Skeletal muscle cell (primary cell): Measurements from ENCODE around the gene ARAP3.
"Not testable (repeated sequence)": the region's sequence is repeated elsewhere in the genome, so short reads cannot be mapped to it uniquely, and the experiment has no call there.

ENCODE experiments used
- DNase-seq: peaks from one replicate; pipeline ENCODE4 v3.0.0-alpha.2; 2010; ENCODE audit warnings: low read depth
- H3K4me3 ChIP-seq: 2 replicates; pipeline ENCODE4 v1.5.1; 2011; ENCODE audit warnings: low read depth, mild to moderate bottlenecking, control low read depth, low read length, moderate library complexity

Gene ARAP3

DNA sequence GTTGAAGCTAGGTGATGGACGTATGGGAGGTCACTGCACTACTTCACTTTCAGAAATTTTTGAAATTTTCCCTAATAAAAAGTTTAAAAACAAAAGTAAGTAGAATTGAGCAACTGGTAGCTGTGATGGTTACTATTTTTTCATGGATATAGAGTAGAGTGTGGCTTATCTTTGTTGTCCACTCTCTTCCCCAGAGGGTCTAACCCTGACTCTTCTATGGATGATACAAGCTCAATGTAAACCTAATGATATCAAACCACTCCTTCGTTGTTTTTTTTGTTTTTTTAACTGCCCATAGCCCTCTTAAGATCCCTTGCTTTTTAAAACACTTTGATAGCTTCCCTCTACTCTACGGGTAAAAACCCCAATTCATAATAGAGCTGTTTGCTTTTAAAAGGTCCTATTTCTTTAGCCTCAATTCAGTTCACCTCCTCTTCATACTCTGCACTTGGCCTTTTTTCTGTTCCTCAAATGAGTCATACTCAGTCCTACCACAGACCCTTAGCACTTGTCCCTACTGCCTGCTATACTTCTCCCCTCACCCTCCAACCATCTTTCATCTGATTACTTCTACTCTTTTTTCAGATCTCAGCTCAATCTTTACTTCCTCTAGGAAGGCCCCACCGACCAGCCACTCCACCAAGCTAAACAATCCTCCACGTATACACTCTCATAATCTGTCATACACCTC, 48.0 kb downstream of the ARAP3 start:
- H3K4me3 ChIP-seq, result no peak overlapping the region
- no peak for DNase-seq

GRCh38 chr5:141632650-141633049, 49.4 kb downstream of the ARAP3 start:
- H3K4me3 ChIP-seq, result no peak overlapping the region
- DNase-seq, result no peak

GRCh38 chr5:141630570-141631140, 51.4 kb downstream of the ARAP3 start:
- DNase-seq, result no peak
- no peak overlapping the region for H3K4me3 ChIP-seq

DNA sequence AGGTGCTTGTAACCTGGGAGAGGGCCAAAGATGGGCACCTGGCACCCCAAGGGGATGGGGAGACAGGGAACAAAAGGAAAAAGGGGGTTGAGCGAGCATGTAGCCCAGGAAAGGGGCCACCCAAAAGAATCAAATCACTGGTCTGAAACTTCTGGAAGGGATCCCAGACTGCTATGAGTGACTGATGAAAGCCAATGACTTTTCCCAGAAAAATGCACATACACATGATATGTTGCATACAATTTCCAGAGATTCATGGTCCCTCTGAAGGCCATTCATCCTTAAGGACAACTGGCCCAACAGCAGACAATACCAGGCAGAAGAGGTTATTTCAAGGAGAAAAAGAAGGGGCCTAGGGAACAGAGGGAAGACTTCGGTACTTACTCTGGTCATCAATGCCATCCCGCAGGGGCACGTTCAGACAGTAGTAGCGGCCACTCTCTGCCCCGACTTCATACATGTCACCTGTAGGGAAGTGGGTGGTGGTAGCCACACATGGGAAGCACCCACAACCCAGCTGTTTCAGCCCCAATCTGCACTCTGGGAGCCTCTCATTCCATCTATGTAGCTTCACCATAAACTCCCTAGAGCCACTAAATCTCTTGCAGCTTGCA, 53.7 kb downstream of the ARAP3 start:
- H3K4me3 ChIP-seq, result no peak overlapping the region
- DNase-seq, result no peak

DNA sequence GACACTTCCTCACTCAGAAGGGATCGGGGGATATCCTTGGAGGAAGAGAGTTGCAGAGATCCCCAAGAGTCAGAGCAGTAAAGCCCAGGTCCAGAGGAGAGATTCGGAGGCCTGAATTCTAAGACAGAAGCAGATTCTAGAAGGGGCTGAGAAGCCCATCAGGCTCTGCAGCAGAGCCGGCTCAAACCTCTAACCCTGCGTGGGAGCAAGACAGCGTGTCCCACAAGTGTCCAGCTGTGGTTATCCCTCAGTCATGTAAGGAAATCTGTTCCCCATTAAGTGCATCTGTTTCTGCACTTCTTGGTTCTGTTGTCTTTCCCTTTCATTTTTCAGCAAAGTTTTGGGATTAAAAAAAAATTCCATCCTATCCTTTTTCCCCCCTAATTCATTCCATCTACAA, 58.4 kb downstream of the ARAP3 start:
- H3K4me3 ChIP-seq, result no peak overlapping the region
- DNase-seq, result no peak

GRCh38 chr5:141623186-141623585, 58.8 kb downstream of the ARAP3 start:
- H3K4me3 ChIP-seq, result no peak overlapping the region
- no peak for DNase-seq

- DNase-seq, result peak; percentile 84
- H3K4me3 ChIP-seq, result peak within 1 kb of the TSS; percentile 84
These were observed 63.1 kb downstream of the ARAP3 start, which contains the start of gene DIAPH1 for GRCh38 chr5:141618804-141619554. TSS of gene DIAPH1 (minus strand) at chr5:141619000. CDS start at chr5:141618914, 86 bp downstream.

GRCh38 chr5:141618030-141618803, 63.8 kb downstream of the ARAP3 start:
- DNase-seq, result no peak
- H3K4me3 ChIP-seq, result peak overlapping the region; percentile 84

DNA sequence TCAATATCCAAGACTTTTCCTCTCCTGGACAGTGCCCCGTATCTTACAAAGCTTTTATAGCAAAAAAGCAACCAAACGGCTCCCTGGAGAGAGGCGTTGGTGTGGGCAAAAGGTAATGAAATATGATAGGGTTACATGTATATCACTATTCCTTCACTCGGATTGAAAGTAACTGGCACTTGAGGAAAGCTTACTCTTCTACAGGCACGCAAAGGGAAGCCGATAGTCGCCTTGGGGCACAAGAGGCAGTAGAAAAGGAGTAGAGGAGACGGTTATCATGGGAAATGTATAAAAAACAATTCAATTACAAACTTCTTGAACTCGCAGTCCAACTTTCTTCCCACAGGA, 64.4 kb downstream of the ARAP3 start:
- DNase-seq, result no peak

DNA sequence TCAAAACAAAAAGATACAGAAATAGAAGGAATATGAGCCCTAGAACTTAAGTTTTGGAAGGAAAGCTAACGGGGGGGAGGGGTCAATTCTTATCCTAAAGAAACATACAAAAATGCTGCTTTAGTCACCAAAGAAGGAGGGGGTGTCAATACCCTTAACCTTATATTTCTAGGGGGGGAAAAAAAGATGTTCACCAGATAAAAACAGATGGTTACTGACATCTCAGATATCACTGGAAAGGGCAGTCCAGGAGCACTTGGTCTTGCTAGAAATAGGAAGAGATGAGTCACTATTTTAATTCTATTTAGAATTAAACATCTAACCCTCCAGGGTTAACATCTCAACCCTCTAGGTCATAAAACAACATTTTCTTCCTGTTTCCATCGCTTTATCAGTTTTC, 64.9 kb downstream of the ARAP3 start:
- DNase-seq, result no peak
- H3K4me3 ChIP-seq, result no peak overlapping the region

More for the DNA sequence above, 64.4 kb downstream of the ARAP3 start:
- peak overlapping the region; percentile 84 for H3K4me3 ChIP-seq

DNA sequence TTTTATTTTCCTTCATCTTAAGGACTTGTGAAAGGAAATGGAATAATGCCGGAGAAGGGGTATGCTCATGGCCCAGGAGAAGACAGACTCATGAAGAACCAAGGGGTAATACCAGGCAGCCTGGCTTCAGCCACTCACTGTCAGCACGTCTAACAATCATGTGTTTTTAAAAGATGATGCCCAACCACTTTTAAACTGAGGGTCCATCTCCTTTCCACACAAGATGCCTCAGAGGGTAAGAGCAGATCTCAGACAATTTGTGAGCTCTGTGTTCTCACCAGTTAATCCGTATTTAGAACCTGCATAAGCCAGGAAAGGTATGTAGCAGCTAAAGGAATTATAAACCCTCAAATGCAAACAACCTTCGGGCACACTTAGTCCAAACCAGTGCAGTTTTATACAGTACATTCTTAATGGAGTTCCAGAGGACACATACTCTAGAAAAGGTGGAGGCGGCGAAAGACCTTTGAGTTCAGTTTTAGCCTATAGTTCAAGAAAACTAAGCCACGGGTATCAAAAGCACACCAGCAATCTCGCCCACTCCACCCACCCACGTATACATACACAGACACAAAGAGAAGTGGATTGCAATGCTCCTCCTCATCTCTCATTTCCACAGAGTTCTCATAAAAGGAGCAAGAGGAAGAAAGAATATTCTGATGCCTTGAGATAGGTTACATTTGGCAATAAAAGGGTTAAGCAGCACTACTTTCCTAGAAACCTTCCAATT, 65.9 kb downstream of the ARAP3 start:
- no peak overlapping the region for H3K4me3 ChIP-seq
- no peak for DNase-seq

- no peak for DNase-seq
- H3K4me3 ChIP-seq, result no peak overlapping the region
These were observed 68.7 kb downstream of the ARAP3 start for GRCh38 chr5:141613344-141613743.

- no peak overlapping the region for H3K4me3 ChIP-seq
- DNase-seq, result no peak
These were observed 70.7 kb downstream of the ARAP3 start for GRCh38 chr5:141611289-141611688.

- not testable (repeated sequence) for H3K4me3 ChIP-seq, DNase-seq
These were observed 72.1 kb downstream of the ARAP3 start for GRCh38 chr5:141609921-141610320.

DNA sequence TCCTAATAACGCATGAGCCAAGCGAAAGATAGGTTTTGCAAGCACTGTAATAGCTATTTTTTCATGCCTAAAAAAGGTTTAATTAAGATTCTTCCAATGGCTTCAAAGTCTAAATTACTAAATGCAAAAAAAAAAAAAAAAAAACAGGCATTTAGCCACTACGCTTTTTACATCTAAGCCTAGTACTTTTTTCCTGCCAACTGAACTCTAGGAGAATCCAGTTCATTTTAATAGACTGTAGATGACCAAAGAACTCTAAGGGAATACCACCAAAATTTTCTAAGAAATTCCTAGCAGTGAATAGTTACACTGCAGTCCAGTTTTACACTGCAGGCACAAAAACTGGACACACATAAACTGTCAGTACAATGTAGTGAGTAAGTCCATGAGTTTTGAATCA, 73.0 kb downstream of the ARAP3 start:
- H3K4me3 ChIP-seq, result no peak overlapping the region
- DNase-seq, result no peak

DNA sequence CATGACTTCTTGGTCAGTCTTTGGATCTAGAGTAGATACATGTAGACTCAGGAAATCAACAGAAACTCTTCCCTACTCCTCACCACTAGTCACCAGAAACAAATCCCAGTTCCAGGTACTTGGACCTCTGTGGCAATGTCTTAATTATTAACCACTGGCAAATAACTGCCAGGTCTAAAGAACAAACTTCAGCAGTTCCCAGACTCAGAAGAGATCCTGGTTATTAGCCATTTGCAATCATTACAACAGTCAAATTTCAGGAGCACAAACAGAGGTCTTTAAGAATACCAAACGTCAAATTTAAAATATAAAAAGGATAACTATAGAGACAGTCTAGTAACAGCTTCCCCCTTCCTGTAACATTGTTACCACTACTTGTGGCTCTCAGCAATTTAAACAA, 73.5 kb downstream of the ARAP3 start:
- no peak for DNase-seq
- H3K4me3 ChIP-seq, result no peak overlapping the region

DNA sequence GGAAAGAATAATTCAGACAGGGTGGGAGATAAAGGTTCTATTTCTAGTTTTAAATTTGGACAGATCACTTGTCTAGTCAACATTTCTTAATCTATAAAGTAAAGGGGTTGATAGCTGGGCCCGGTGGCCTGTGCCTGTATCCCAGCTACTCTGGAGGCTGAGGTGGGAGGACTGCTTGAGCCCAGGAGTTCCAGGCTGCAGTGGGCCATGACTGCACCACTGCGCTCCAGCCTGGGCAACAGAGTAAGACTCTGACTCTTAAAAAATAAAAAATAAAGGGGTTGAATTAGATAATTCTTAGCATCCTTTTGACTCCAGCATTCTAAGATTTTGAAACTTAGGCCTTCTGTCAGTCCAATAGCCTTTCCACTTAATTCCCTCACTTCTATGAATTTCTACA, 74.0 kb downstream of the ARAP3 start:
- H3K4me3 ChIP-seq, result no peak overlapping the region
- DNase-seq, result no peak

- no peak for DNase-seq
- H3K4me3 ChIP-seq, result no peak overlapping the region
These were observed 76.3 kb downstream of the ARAP3 start for GRCh38 chr5:141605523-141606277.
